ENCODE data around the gene BNIP3.

- TF ChIP-seq CTCF (IDR thresholded peaks at IDR 0.05) (no peak), POLR2A (IDR thresholded peaks at IDR 0.05) (no peak), EP300 (IDR thresholded peaks at IDR 0.05) (no peak), POLR2AphosphoS5 (IDR thresholded peaks at IDR 0.05) (no peak)
Measured at GRCh38 chr10:131921184-131921583, 60.5 kb downstream of the BNIP3 start.

Measured in suprapubic skin (tissue), 4 donors.